GM18873 (cell line): ENCODE results near the gene LRP11.
"Not testable (repeated sequence)": the region's sequence is repeated elsewhere in the genome, so short reads cannot be mapped to it uniquely, and the experiment has no call there.

ENCODE experiments used
- ATAC-seq: cut with Tn5 transposase; IDR thresholded peaks from one replicate; pipeline ENCODE4 v1.9.1; 2021; ENCODE audit warnings: mild to moderate bottlenecking, moderate library complexity, moderate number of reproducible peaks; ENCODE audit not compliant: unreplicated experiment, low FRiP score

Gene LRP11

GRCh38 chr6:149863698-149864577 lies at the start of gene LRP11:
Gene LRP11 (minus strand): TSS chr6:149864359. CDS start chr6:149864020, 339 bp downstream.
- ATAC-seq, result peak; percentile 61

DNA sequence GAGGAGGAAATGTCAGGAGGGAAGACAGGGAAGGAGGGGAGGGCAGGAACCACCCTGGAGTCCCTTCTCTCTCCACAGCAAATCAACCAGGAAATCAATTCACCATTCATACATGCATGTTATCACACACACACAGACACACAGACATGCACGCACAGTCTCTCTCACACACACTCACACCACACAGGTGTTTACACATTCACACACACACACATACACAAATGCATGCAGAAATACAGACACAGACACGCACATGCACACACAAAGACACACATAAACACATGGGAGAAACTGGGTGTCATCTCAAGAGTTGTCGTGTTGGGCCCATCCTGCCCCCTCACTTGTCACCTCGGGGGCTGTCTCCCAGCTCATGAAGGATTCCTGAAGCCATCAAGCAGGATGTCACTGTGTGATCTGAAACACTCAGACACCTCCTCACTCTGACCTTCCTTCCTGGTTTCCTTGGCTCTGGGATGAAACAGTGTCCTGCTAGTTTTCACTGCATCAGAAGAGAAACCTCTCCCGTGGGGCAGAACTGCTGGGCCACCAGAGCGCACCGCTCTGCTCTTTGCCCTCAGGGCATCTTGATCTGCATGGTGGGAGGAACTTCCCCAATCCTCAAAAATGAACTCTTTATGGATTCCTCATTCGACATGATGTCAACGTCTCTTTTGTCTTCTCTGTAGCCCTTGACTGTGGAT lies 49.5 kb upstream of the LRP11 start:
- no peak for ATAC-seq

DNA sequence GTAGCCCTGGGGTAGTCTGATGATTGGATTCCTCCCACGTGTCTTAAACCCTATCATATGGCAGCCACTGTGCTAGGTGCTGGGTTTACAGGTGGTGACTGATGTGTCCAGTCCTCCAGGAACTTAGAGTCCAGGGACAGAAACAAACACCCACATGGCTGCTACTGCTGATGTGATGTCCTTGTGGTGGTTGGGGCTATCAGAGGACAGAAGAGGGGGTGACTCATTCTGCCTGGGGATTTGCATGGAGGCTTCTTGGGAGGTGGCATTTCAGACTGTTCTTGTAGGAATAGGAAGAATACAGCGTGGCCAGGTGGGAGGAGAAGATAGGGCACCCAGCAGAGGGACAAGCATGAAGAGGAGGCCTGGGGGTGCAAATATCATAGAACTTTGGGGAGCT lies 48.9 kb upstream of the LRP11 start:
- no peak for ATAC-seq

DNA sequence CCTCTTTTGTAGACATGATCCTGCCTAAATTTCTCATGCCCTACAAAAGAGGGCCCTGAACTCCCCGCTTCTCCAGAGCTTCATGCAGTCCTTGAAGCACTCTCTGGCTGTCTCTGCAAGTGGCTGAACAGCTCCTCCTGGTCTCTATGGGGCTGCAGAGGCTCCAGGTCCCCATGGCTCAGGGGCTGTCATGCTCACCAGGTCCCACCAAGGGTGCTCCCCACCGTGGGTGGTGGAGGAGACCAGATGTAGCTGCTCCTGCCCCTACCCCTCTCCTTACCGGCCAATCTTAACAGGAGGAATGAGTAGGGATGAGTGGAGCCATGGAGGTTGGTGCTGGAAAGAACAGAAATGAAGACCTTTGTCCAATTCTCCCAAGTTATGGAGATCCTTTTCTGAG lies 48.5 kb upstream of the LRP11 start:
- not testable (repeated sequence) for ATAC-seq

- ATAC-seq, result no peak
Observed at GRCh38 chr6:149910721-149911151, 46.6 kb upstream of the LRP11 start.

GRCh38 chr6:149909701-149910470 lies 45.7 kb upstream of the LRP11 start:
- no peak for ATAC-seq

DNA sequence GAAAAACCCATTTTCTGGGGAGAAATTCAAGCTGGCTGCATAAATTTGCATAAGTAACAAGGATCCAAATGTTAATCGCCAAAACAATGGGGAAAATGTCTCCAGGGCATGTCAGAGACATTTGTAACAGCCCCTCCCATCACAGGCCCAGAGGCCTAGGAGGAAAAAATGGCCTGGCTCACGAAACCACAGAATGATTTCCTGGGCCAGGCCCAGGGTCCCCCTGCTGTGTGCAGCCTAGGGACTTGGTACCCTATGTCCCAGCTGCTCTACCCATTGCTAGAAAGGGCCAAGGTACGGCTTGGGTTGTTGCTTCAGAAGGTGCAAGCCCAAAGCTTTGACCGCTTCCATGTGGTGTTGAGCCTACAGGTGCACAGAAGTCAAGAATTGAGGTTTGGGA lies 44.3 kb upstream of the LRP11 start:
- ATAC-seq, result not testable (repeated sequence)

DNA sequence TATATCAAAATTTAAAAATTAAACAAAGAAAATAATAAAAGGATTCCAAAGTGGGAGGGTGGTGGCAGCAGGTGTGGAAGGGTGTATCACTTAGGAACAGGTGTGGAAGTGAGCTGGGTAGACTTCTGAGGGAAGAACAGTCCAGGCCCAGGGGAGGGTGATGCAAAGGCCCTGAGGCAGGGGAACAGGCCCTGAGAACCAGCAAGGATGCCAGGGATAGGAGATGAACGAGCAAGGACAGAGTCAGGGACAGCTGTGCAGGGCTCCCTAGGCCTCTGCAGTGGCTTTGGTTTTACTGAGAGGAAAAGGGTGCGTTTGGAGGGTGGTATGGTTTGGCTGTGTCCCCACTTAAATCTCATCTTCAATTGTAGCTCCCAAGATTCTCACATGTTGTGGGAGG lies 43.2 kb upstream of the LRP11 start:
- no peak for ATAC-seq

- ATAC-seq, result no peak
Observed at GRCh38 chr6:149906405-149906804, 42.2 kb upstream of the LRP11 start.

DNA sequence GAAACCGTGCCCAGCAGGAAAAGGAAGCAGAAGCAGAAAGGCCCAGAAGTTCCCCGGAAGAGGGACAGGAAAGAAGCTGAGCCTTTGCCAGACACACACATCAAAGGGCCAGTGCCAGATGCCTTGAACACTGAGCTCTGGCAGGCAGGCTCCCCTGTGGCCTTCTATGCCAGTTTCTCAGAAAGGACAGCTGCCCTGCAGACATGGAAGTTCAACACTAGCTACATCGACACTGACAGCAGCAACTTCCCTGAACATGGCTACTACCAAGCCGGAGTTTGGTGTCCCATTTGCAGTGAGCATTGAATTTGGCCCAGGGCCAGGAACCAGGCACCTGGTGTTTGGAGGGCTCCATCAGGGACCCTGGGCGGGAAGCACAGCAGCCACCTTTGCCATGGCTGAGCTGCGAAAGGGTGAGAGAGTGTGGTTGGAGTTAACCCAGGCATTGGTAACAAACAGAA lies 41.8 kb upstream of the LRP11 start:
- ATAC-seq, result no peak

GRCh38 chr6:149905371-149905910 lies 41.3 kb upstream of the LRP11 start:
- no peak for ATAC-seq

GRCh38 chr6:149904661-149905370 lies 40.7 kb upstream of the LRP11 start:
- no peak for ATAC-seq

DNA sequence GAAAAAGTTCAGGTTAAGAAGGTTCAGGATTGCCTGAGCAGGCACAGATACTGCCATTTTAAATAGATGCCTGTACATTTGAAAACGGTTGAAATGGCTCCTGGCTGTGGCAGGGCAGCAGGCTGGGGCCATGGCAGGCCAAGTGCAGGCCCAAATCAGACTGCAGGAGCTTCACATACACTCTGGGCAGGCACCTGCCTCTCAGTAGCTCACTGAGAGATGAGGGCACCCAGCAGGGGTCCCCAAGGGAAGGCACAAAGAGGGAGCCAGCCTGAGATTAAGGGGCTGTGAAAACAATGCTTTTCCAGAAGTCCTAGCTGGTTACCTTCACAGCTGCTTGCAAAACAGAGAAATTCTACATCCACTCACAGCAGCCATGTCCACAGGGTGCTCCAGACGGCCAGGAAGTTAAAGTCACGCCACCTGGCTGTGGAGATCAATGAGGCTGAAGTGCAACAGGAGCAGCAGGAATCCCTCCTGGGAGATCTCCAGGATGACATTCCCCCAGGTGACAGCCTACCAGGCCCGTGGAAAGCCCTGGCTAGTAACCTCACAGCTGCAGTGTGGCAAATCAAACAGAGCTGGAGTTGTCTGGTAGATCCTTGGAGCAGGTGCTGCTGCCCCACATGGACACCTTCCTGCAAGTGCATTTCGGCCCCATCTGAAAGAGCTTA lies 39.9 kb upstream of the LRP11 start:
- no peak for ATAC-seq

- ATAC-seq, result no peak
Observed at GRCh38 chr6:149901444-149902140, 37.4 kb upstream of the LRP11 start.

DNA sequence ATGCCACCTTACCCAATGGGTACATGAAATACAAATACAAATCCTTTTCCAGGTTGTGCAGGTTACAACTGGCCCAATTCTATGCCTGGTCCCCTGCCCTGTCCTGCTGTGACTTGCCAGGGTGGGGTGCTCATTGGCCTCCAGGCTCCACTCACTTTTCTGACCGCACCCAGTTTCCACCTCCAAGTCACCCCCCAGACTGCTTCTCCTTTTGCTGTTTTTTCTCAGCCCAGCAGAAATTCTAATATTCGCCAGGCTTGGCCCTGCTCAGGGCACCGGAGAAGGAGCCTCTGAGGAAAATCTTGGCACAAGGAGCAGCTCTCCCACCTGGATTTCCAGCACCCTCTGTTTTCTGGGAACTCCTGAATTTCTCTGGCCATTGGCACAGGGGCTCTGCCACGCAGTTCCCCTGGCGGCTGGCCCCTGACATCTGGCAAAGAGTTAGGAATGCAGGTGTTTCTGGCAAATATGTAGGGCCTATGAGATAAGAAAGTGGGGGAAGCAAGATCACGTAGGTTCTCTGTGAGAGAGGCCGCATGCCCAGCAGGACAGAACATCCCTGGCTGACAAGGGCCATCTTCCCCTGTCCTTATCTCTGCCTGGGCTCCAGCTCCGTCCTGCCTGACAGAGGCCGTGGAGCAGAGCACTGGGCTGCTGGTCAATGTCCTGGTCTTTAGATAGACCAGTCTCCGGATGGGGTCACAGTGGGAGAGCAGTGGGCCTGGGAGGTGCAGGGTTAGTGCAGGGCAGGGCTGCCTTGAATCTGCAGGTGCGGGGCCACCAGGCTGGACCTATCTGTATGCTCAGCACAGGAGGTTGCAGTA lies 36.7 kb upstream of the LRP11 start:
- ATAC-seq, result no peak

- no peak for ATAC-seq
Observed at GRCh38 chr6:149899926-149900619, 35.9 kb upstream of the LRP11 start.

DNA sequence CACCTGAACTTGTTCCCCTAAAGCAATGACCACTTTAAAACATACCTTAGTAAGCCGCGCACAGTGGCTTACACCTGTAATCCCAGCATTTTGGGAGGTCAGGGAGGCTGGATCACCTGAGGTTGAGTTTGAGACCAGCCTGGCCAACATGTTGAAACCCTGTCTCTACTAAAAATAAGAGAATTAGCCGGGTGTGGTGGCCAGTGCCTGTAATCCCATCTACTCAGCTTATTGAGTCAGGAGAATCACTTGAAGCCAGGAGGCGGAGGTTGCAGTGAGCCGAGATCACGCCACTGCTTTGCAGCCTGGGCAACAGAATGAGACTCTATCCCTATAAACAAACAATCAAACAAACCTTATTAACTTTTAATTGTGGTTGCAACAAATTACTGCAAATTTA lies 35.3 kb upstream of the LRP11 start:
- no peak for ATAC-seq
